Osteoblast (primary cell): ENCODE results near the gene PTPRT. TPM values are rescaled to one million over a fixed set of nuclear protein-coding genes. Genes with fewer than 3 reads are reported as not detected.

ENCODE experiments used
- DNase-seq: peaks from one replicate; pipeline ENCODE4 v3.0.0; 2011; ENCODE audit warnings: low spot score, mixed read lengths; ENCODE audit not compliant: insufficient read length; ENCODE audit errors: missing footprints
- H2AFZ ChIP-seq: 2 replicates; pipeline ENCODE4 v1.6.0; 2011; ENCODE audit warnings: mild to moderate bottlenecking, low read length
- H3K27ac ChIP-seq: 2 replicates; pipeline ENCODE4 v1.5.1; 2011; ENCODE audit warnings: mild to moderate bottlenecking, low read depth, low read length, moderate library complexity
- H3K27me3 ChIP-seq: 2 replicates; pipeline ENCODE4 v1.6.0; 2012; ENCODE audit warnings: mild to moderate bottlenecking, control low read depth, inconsistent platforms, low read length, moderate library complexity; ENCODE audit not compliant: insufficient read depth
- H3K36me3 ChIP-seq: 2 replicates; pipeline ENCODE4 v1.5.1; 2011; ENCODE audit warnings: mild to moderate bottlenecking, low read length, control low read depth, moderate library complexity; ENCODE audit not compliant: insufficient read depth
- H3K4me1 ChIP-seq: 2 replicates; pipeline ENCODE4 v1.5.1; 2011; ENCODE audit warnings: mild to moderate bottlenecking, low read length, control low read depth, moderate library complexity; ENCODE audit not compliant: insufficient read depth
- H3K4me2 ChIP-seq: 2 replicates; pipeline ENCODE4 v1.6.0; 2011; ENCODE audit warnings: mild to moderate bottlenecking, low read length; ENCODE audit not compliant: insufficient read depth
- H3K4me3 ChIP-seq: fragments of 200-600 bp; sonication (generic); 3 replicates; pipeline ENCODE4 v1.5.1; 2012; ENCODE audit warnings: mild to moderate bottlenecking, low read length, inconsistent platforms; ENCODE audit not compliant: insufficient read depth
- H3K79me2 ChIP-seq: 2 replicates; pipeline ENCODE4 v1.6.0; 2012; ENCODE audit warnings: mild to moderate bottlenecking, low read length, control low read depth, inconsistent platforms; ENCODE audit not compliant: insufficient read depth
- H3K9me3 ChIP-seq: 2 replicates; pipeline ENCODE4 v1.5.1; 2011; ENCODE audit warnings: low read depth, low read length, control low read depth
- H4K20me1 ChIP-seq: 2 replicates; pipeline ENCODE4 v1.6.0; 2012; ENCODE audit warnings: mild to moderate bottlenecking, low read length, control low read depth; ENCODE audit not compliant: insufficient read depth
- CTCF ChIP-seq: IDR thresholded peaks from 2 replicates; pipeline ENCODE4 v1.5.1; 2011; ENCODE audit warnings: mild to moderate bottlenecking, low read depth, low read length, moderate library complexity; ENCODE audit errors: extremely low read depth
- total RNA-seq: library from RNA; depleted of rRNA; stranded (reverse); fragments of >200 nt; gene quantifications from 2 replicates; pipeline ENCODE4 v1.2.3, GENCODE V29; 2012

Gene PTPRT
- total RNA-seq, 1 donor, result not detected

- H3K4me2 ChIP-seq, result no peak overlapping the region
- DNase-seq, result no peak
- no peaks in the 10 kb centered on the region for H3K36me3 ChIP-seq
- H4K20me1 ChIP-seq, result no peaks in the 10 kb centered on the region
- no peak for TF ChIP-seq CTCF
- no peak overlapping the region for H3K4me3 ChIP-seq
- H2AFZ ChIP-seq, result no peak overlapping the region
- H3K27me3 ChIP-seq, result no peaks in the 10 kb centered on the region
- no peaks in the 10 kb centered on the region for H3K79me2 ChIP-seq
- no peaks in the 10 kb centered on the region for H3K9me3 ChIP-seq
- no peak overlapping the region for H3K27ac ChIP-seq
- H3K4me1 ChIP-seq, result no peaks in the 10 kb centered on the region
Measured at GRCh38 chr20:42581311-42581710, 608.4 kb downstream of the PTPRT start.

- H3K4me3 ChIP-seq, result no peak overlapping the region
- H3K27me3 ChIP-seq, result no peaks in the 10 kb centered on the region
- H3K36me3 ChIP-seq, result no peaks in the 10 kb centered on the region
- no peak for TF ChIP-seq CTCF
- H4K20me1 ChIP-seq, result no peaks in the 10 kb centered on the region
- no peaks in the 10 kb centered on the region for H3K79me2 ChIP-seq
- no peak overlapping the region for H3K4me2 ChIP-seq
- H3K9me3 ChIP-seq, result no peaks in the 10 kb centered on the region
- no peak overlapping the region for H3K27ac ChIP-seq
- H2AFZ ChIP-seq, result no peak overlapping the region
- DNase-seq, result no peak
- H3K4me1 ChIP-seq, result no peaks in the 10 kb centered on the region
Measured at GRCh38 chr20:42576167-42576566, 613.5 kb downstream of the PTPRT start.

- Histone ChIP-seq H3K27me3 (no peaks in the 10 kb centered on the region), H3K36me3 (no peaks in the 10 kb centered on the region), H4K20me1 (no peaks in the 10 kb centered on the region), H3K79me2 (no peaks in the 10 kb centered on the region), H2AFZ (no peak overlapping the region), H3K4me3 (no peak overlapping the region), H3K4me1 (no peaks in the 10 kb centered on the region), H3K9me3 (no peaks in the 10 kb centered on the region), H3K27ac (no peak overlapping the region), H3K4me2 (no peak overlapping the region)
- no peak for DNase-seq
- TF ChIP-seq CTCF, result no peak
Measured at GRCh38 chr20:42572320-42573016, 617.2 kb downstream of the PTPRT start.

GRCh38 chr20:42567409-42567808, 622.3 kb downstream of the PTPRT start:
- H3K4me3 ChIP-seq, result no peak overlapping the region
- no peak overlapping the region for H2AFZ ChIP-seq
- H3K79me2 ChIP-seq, result no peaks in the 10 kb centered on the region
- no peaks in the 10 kb centered on the region for H3K36me3 ChIP-seq
- no peaks in the 10 kb centered on the region for H4K20me1 ChIP-seq
- no peak overlapping the region for H3K27ac ChIP-seq
- peaks cover 3% of the 10 kb centered on the region for H3K9me3 ChIP-seq
- peak; percentile 32 for DNase-seq
- no peak for TF ChIP-seq CTCF
- no peaks in the 10 kb centered on the region for H3K27me3 ChIP-seq
- H3K4me1 ChIP-seq, result no peaks in the 10 kb centered on the region
- no peak overlapping the region for H3K4me2 ChIP-seq
